K562 (cell line): ENCODE data around the gene DPM1. TPM values are rescaled to one million over a fixed set of nuclear protein-coding genes. Genes with fewer than 3 reads are reported as not detected.

Experiments
- ARID2 ChIP-seq: fragments of 450-650 bp; IDR thresholded peaks from 2 replicates; pipeline ENCODE4 v1.6.1; 2017; ENCODE audit warnings: antibody characterized with exemption, mild to moderate bottlenecking
- CBFA2T3 ChIP-seq: fragments of 450-650 bp; IDR thresholded peaks from 2 replicates; pipeline ENCODE4 v1.6.1; 2017
- CBX1 ChIP-seq: sonication (generic); IDR thresholded peaks from 2 replicates; pipeline ENCODE4 v1.6.1; 2016; ENCODE audit warnings: antibody characterized with exemption, low read depth, mild to moderate bottlenecking
- E2F3 ChIP-seq: fragments of 250-450 bp; sonication (Bioruptor Pico); IDR thresholded peaks from 2 replicates; pipeline ENCODE4 v1.4.0; 2020; ENCODE audit warnings: mild to moderate bottlenecking
- ETS2 ChIP-seq: IDR thresholded peaks from 2 replicates; pipeline ENCODE4 v1.6.1; 2016; ENCODE audit warnings: borderline replicate concordance, missing genetic modification characterization, mild to moderate bottlenecking, moderate library complexity, missing compliant biosample characterization; ENCODE audit not compliant: poor library complexity, severe bottlenecking
- EZH2 ChIP-seq: IDR thresholded peaks from 2 replicates; pipeline ENCODE4 v1.6.1; 2012; ENCODE audit warnings: low read depth, mild to moderate bottlenecking, inconsistent platforms, low read length, borderline replicate concordance
- HDAC2 ChIP-seq: fragments of 450-650 bp; IDR thresholded peaks from 2 replicates; pipeline ENCODE4 v1.6.1; 2016; ENCODE audit warnings: mild to moderate bottlenecking
- IFI16 ChIP-seq: fragments of 250-450 bp; sonication (Bioruptor Pico); IDR thresholded peaks from 2 replicates; pipeline ENCODE4 v2.1.2; 2022; ENCODE audit warnings: mild to moderate bottlenecking, inconsistent platforms
- JUN ChIP-seq, 2 experiments: sonication (generic) in 1 of 2; formaldehyde crosslinking in 1 of 2; IDR thresholded peaks; 2 replicates each; pipeline versions ENCODE4 v1.6.1 to v1.8.0; 2012 to 2022; ENCODE audit warnings: borderline replicate concordance in 2 of 2, mild to moderate bottlenecking in 2 of 2, improper control_type of control experiment in 1 of 2, low read depth in 1 of 2, low read length in 1 of 2, missing genetic modification reagents in 1 of 2
- KAT2B ChIP-seq: IDR thresholded peaks from one replicate; pipeline ENCODE4 v1.6.1; 2012; ENCODE audit warnings: low read depth, mild to moderate bottlenecking, control low read depth, inconsistent platforms, low read length, moderate library complexity
- KDM5B ChIP-seq: fragments of 200-600 bp; sonication (generic); IDR thresholded peaks from 2 replicates; pipeline ENCODE4 v1.6.1; 2012; ENCODE audit warnings: low read depth, mild to moderate bottlenecking, moderate library complexity, low read length, control low read depth, inconsistent platforms; ENCODE audit not compliant: insufficient replicate concordance
- L3MBTL2 ChIP-seq: fragments of 450-650 bp; IDR thresholded peaks from 2 replicates; pipeline ENCODE4 v1.6.1; 2016; ENCODE audit warnings: mild to moderate bottlenecking, moderate library complexity
- MEF2A ChIP-seq: IDR thresholded peaks from 2 replicates; pipeline ENCODE4 v1.6.1; 2011; ENCODE audit warnings: low read depth, mild to moderate bottlenecking, low read length, moderate library complexity; ENCODE audit not compliant: control insufficient read depth
- MEIS2 ChIP-seq: fragments of 450-650 bp; IDR thresholded peaks from 2 replicates; pipeline ENCODE4 v1.6.1; 2014; ENCODE audit warnings: mild to moderate bottlenecking; ENCODE audit not compliant: partially characterized antibody
- NFYB ChIP-seq: IDR thresholded peaks from 2 replicates; pipeline ENCODE4 v1.6.1; 2011; ENCODE audit warnings: mild to moderate bottlenecking, moderate library complexity; ENCODE audit not compliant: insufficient read length; ENCODE audit errors: extremely low read depth
- OTX1 ChIP-seq: fragments of 450-650 bp; formaldehyde crosslinking; IDR thresholded peaks from 2 replicates; pipeline ENCODE4 v1.4.0; 2022; ENCODE audit warnings: mild to moderate bottlenecking
- POLR2AphosphoS5 ChIP-seq: IDR thresholded peaks from 2 replicates; pipeline ENCODE4 v1.6.1; 2011; ENCODE audit warnings: mild to moderate bottlenecking, low read depth, low read length, moderate library complexity; ENCODE audit not compliant: control insufficient read depth, insufficient read depth
- RFX1 ChIP-seq: fragments of 450-650 bp; IDR thresholded peaks from 2 replicates; pipeline ENCODE4 v1.6.1; 2016; ENCODE audit warnings: mild to moderate bottlenecking, moderate library complexity
- TAF7 ChIP-seq: fragments of 450-650 bp; IDR thresholded peaks from 2 replicates; pipeline ENCODE4 v1.6.1; 2016; ENCODE audit warnings: missing genetic modification characterization, missing compliant biosample characterization
- THRAP3 ChIP-seq: fragments of 450-650 bp; IDR thresholded peaks from 2 replicates; pipeline ENCODE4 v1.6.1; 2016; ENCODE audit warnings: mild to moderate bottlenecking, inconsistent platforms, borderline replicate concordance
- ZBTB1 ChIP-seq: sonication (generic); formaldehyde crosslinking; IDR thresholded peaks from 2 replicates; pipeline ENCODE4 v1.8.1; 2023; ENCODE audit warnings: missing genetic modification reagents, low read depth, mild to moderate bottlenecking, borderline replicate concordance
- ZNF133 ChIP-seq: fragments of 250-450 bp; sonication (Bioruptor Pico); IDR thresholded peaks from 2 replicates; pipeline ENCODE4 v1.4.0; 2020; ENCODE audit warnings: mild to moderate bottlenecking
- ZNF561 ChIP-seq: fragments of 450-650 bp; formaldehyde crosslinking; conservative IDR thresholded peaks from 2 replicates; pipeline ENCODE4 v1.4.0; 2020; ENCODE audit warnings: mild to moderate bottlenecking, moderate library complexity
- ZNF696 ChIP-seq: fragments of 250-450 bp; sonication (Bioruptor Pico); conservative IDR thresholded peaks from 2 replicates; pipeline ENCODE4 v1.4.0; 2020; ENCODE audit warnings: mild to moderate bottlenecking, moderate library complexity
- polyA plus RNA-seq, 8 experiments: library from polyadenylated mRNA; depleted of rRNA in 4 of 8; stranded (reverse) in 5 of 8; unstranded in 3 of 8; fragments of >200 nt; fragmentation: Nextera tagmentation in 2 of 8; fragmentation: Illumina TruSeq in 1 of 8; extraction: Ambion mirVana in 2 of 8; extraction: Trizol in 1 of 8; gene quantifications; 2 replicates each; pipeline versions ENCODE4 v1.2.1 to v1.2.3, GENCODE V29; 2011 to 2014; ENCODE audit warnings: inconsistent platforms in 1 of 8, missing spikeins in 1 of 8
- total RNA-seq, 7 experiments: library from RNA; depleted of rRNA in 6 of 7; stranded (reverse); fragments of >200 nt in 6 of 7; fragmentation: Illumina TruSeq in 2 of 7; extraction: Trizol in 2 of 7; gene quantifications; 2 replicates each; pipeline versions ENCODE4 v1.2.1 to v1.2.3, GENCODE V29; 2011 to 2021; ENCODE audit warnings: low replicate concordance in 1 of 7
- TF ChIP-seq, protein P1 (sequence below), 2 experiments: fragments of 200-800 bp in 1 of 2; sonication (Bioruptor generic) in 1 of 2; sonication (generic) in 1 of 2; formaldehyde crosslinking in 1 of 2; IDR thresholded peaks in 1 of 2; conservative IDR thresholded peaks in 1 of 2; 2 replicates each; pipeline versions ENCODE4 v1.5.0 to v1.6.1; 2016 to 2020; ENCODE audit warnings: missing compliant biosample characterization in 1 of 2, missing genetic modification characterization in 1 of 2, missing genetic modification reagents in 1 of 2
- TF ChIP-seq, protein P2 (sequence below): fragments of 150-350 bp; conservative IDR thresholded peaks from 2 replicates; pipeline ENCODE4 v1.6.1; 2014; ENCODE audit warnings: low read length

DPM1 gene
- total and polyA plus RNA-seq, 9 of the 15 experiments (the other 6 are each of a cell fraction or from before 2014, with no cell fraction given), result 75.2 to 190 (median 153) TPM

DNA sequence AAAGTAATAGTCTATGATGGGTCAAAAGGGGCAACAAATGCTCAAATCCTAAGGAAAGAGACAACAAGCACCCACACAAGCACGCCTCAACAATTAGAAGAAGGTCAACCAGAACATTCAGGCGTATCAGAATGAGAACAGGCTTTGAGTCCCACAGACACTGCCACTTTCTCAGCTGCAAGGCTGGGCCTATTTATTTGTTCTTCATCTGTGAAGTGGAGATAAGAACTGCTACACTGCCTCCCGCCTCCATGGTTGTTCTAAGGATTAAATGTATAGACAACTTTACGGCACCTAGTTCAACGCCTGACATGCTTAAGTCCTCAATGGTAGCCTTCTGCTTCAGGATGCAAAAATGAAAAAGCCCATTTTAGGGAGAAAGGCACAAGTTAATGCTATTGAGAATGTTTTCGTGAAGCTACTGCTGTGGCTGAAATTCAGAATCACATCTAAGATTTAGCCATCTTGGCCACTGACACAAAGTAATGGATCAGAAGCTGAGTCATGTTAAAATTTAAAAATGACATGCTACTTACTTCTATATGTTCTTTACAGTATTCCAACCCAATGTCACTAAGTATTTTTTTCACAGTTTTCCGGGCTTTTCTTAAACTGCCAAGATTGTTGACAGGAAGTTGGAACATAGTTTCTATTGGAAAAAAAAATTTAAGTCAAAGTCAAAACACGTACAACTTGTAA lies 54.8 kb downstream of the DPM1 start (continued):
- TF ChIP-seq ZBTB1 (no peak), RFX1 (no peak), CBX1 (no peak), L3MBTL2 (peak; percentile 66), KAT2B (no peak), POLR2AphosphoS5 (peak; percentile 94), EZH2 (no peak), ZNF133 (no peak), NFYB (no peak), THRAP3 (no peak), KDM5B (no peak), ARID2 (no peak), ETS2 (tag) (no peak), JUN (IDR thresholded peaks at IDR 0.05; ENCODE audit: borderline replicate concordance, low read depth, low read length) (no peak; the same call in 1 of the 2 replicates), JUN (CRISPR knock-in tag; IDR thresholded peaks at IDR 0.05; ENCODE audit: borderline replicate concordance) (no peak), TAF7 (tag) (no peak), OTX1 (CRISPR knock-in tag) (no peak), MEIS2 (peak; percentile 51), ZNF696 (CRISPR knock-in tag) (no peak), MEF2A (no peak), ZNF561 (CRISPR knock-in tag) (no peak), E2F3 (CRISPR knock-in tag) (no peak), IFI16 (CRISPR knock-in tag) (no peak), CBFA2T3 (peak; percentile 98), HDAC2 (peak; percentile 80)
- TF ChIP-seq, protein P1, sequence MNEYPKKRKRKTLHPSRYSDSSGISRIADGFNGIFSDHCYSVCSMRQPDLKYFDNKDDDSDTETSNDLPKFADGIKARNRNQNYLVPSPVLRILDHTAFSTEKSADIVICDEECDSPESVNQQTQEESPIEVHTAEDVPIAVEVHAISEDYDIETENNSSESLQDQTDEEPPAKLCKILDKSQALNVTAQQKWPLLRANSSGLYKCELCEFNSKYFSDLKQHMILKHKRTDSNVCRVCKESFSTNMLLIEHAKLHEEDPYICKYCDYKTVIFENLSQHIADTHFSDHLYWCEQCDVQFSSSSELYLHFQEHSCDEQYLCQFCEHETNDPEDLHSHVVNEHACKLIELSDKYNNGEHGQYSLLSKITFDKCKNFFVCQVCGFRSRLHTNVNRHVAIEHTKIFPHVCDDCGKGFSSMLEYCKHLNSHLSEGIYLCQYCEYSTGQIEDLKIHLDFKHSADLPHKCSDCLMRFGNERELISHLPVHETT (CRISPR knock-in tag; conservative IDR thresholded peaks at IDR 0.05 in 1 of 2, IDR thresholded peaks at IDR 0.05 in 1 of 2), result no peak
- TF ChIP-seq, protein P2, sequence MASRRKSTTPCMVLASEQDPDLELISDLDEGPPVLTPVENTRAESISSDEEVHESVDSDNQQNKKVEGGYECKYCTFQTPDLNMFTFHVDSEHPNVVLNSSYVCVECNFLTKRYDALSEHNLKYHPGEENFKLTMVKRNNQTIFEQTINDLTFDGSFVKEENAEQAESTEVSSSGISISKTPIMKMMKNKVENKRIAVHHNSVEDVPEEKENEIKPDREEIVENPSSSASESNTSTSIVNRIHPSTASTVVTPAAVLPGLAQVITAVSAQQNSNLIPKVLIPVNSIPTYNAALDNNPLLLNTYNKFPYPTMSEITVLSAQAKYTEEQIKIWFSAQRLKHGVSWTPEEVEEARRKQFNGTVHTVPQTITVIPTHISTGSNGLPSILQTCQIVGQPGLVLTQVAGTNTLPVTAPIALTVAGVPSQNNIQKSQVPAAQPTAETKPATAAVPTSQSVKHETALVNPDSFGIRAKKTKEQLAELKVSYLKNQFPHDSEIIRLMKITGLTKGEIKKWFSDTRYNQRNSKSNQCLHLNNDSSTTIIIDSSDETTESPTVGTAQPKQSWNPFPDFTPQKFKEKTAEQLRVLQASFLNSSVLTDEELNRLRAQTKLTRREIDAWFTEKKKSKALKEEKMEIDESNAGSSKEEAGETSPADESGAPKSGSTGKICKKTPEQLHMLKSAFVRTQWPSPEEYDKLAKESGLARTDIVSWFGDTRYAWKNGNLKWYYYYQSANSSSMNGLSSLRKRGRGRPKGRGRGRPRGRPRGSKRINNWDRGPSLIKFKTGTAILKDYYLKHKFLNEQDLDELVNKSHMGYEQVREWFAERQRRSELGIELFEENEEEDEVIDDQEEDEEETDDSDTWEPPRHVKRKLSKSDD, result no peak
